Measurements from ENCODE around the gene RSPH3.
A peak's percentile ranks its signal among the peaks of the same experiment; 100 is the strongest.

Gene RSPH3

GRCh38 chr6:158947284-158947683, 52.7 kb downstream of the RSPH3 start:
- TF ChIP-seq, protein P1, sequence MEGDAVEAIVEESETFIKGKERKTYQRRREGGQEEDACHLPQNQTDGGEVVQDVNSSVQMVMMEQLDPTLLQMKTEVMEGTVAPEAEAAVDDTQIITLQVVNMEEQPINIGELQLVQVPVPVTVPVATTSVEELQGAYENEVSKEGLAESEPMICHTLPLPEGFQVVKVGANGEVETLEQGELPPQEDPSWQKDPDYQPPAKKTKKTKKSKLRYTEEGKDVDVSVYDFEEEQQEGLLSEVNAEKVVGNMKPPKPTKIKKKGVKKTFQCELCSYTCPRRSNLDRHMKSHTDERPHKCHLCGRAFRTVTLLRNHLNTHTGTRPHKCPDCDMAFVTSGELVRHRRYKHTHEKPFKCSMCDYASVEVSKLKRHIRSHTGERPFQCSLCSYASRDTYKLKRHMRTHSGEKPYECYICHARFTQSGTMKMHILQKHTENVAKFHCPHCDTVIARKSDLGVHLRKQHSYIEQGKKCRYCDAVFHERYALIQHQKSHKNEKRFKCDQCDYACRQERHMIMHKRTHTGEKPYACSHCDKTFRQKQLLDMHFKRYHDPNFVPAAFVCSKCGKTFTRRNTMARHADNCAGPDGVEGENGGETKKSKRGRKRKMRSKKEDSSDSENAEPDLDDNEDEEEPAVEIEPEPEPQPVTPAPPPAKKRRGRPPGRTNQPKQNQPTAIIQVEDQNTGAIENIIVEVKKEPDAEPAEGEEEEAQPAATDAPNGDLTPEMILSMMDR (IDR thresholded peaks at IDR 0.05; ENCODE audit: unreplicated experiment in 3 of 3), result no peak
- Mint-ChIP-seq H3K36me3 (ENCODE audit: low read depth) (peaks cover 32% of the 10 kb centered on the region), H3K4me3 (no peak overlapping the region), H3K9me3 (peaks cover 10% of the 10 kb centered on the region), H3K27ac (no peak overlapping the region), H3K27me3 (ENCODE audit: low read depth) (no peaks in the 10 kb centered on the region), H3K4me1 (peaks cover 5% of the 10 kb centered on the region)

GRCh38 chr6:158943380-158944032, 56.5 kb downstream of the RSPH3 start:
- Mint-ChIP-seq H3K27me3 (ENCODE audit: low read depth) (no peaks in the 10 kb centered on the region), H3K4me1 (peaks cover 5% of the 10 kb centered on the region), H3K9me3 (peaks cover 4% of the 10 kb centered on the region), H3K27ac (no peak overlapping the region), H3K36me3 (ENCODE audit: low read depth) (peaks cover 18% of the 10 kb centered on the region), H3K4me3 (no peak overlapping the region)
- TF ChIP-seq, protein P1 (IDR thresholded peaks at IDR 0.05; ENCODE audit: unreplicated experiment in 3 of 3), result no peak

DNA sequence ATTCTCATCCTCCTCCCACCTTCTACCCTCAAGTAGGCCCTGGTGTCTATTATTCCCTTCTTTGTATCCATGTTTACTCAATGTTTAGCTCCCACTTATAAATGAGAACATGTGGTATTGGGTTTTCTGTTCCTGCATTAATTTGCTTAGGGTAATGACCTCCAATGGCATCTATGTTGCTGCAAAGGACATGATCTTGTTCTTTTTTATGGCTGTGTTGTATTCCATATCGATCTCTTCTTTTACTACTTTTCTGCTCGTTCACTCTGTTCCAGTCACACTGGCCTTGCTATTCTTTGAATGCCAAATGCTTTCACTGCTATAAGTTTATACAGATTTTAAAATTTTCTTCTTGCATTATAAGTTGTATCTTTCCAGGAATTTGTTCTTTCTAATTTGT, 57.7 kb downstream of the RSPH3 start:
- TF ChIP-seq, protein P1 (IDR thresholded peaks at IDR 0.05; ENCODE audit: unreplicated experiment in 3 of 3), result no peak
- Mint-ChIP-seq H3K4me1 (peaks cover 5% of the 10 kb centered on the region), H3K36me3 (ENCODE audit: low read depth) (peaks cover 18% of the 10 kb centered on the region), H3K27me3 (ENCODE audit: low read depth) (no peaks in the 10 kb centered on the region), H3K9me3 (peaks cover 4% of the 10 kb centered on the region), H3K27ac (no peak overlapping the region), H3K4me3 (no peak overlapping the region)

DNA sequence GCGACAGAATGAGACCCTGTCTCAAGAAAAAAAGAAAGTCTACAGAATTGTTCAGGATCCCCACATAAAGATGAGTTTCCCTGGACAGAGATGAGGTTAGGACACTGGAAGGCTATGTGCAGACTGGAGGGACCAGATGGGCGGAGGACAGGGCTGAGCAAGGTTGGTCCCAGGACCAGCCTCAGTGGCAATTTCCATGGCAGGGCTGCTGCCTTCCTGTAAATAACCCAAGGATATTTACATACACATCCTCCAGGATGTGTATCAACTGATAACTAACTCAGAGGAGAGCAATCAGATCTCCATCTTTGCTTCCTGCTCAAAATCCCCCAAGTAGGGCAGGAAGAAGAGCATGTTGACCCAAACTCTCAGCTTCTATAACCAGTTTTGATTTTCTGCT, 58.8 kb downstream of the RSPH3 start:
- no peaks in the 10 kb centered on the region for H3K27me3 Mint-ChIP-seq (ENCODE audit: low read depth)
- TF ChIP-seq, protein P1 (IDR thresholded peaks at IDR 0.05; ENCODE audit: unreplicated experiment in 3 of 3), result no peak
- peaks cover 5% of the 10 kb centered on the region for H3K4me1 Mint-ChIP-seq
- no peak overlapping the region for H3K4me3 Mint-ChIP-seq
- no peak overlapping the region for H3K27ac Mint-ChIP-seq
- H3K9me3 Mint-ChIP-seq, result peaks cover 4% of the 10 kb centered on the region
- H3K36me3 Mint-ChIP-seq (ENCODE audit: low read depth), result peaks cover 18% of the 10 kb centered on the region

- peaks cover 1% of the 10 kb centered on the region for H3K4me1 Mint-ChIP-seq
- H3K27ac Mint-ChIP-seq, result no peak overlapping the region
- no peaks in the 10 kb centered on the region for H3K27me3 Mint-ChIP-seq (ENCODE audit: low read depth)
- H3K9me3 Mint-ChIP-seq, result peaks cover 4% of the 10 kb centered on the region
- peak overlapping the region in 1 of 3 experiments; percentile 17 for H3K4me3 Mint-ChIP-seq
- peaks cover 14% of the 10 kb centered on the region for H3K36me3 Mint-ChIP-seq (ENCODE audit: low read depth)
- TF ChIP-seq, protein P1 (IDR thresholded peaks at IDR 0.05; ENCODE audit: unreplicated experiment in 3 of 3), result no peak
Observed at GRCh38 chr6:158939255-158940159, 60.5 kb downstream of the RSPH3 start.
